GM12878 (cell line): ENCODE data around the gene FTL.

Source experiments
- ASH2L ChIP-seq: fragments of 300-600, 200-600 bp; sonication (generic); IDR thresholded peaks from 2 replicates; pipeline ENCODE4 v1.6.1; 2017; ENCODE audit warnings: low read depth, mild to moderate bottlenecking, borderline replicate concordance
- CEBPB ChIP-seq, 2 experiments: fragments of 150-350 bp in 1 of 2; IDR thresholded peaks; 2 replicates each; pipeline ENCODE4 v1.6.1; 2012 to 2014; ENCODE audit warnings: low read depth in 2 of 2, low read length in 2 of 2, borderline replicate concordance in 1 of 2, inconsistent platforms in 1 of 2
- DPF2 ChIP-seq: fragments of 450-650 bp; IDR thresholded peaks from 2 replicates; pipeline ENCODE4 v1.6.1; 2017; ENCODE audit warnings: mild to moderate bottlenecking
- EZH2 ChIP-seq: IDR thresholded peaks from 2 replicates; pipeline ENCODE4 v1.6.1; 2012; ENCODE audit warnings: low read depth, mild to moderate bottlenecking, control low read depth, inconsistent platforms, low read length, borderline replicate concordance; ENCODE audit not compliant: control insufficient read depth
- GABPA ChIP-seq: IDR thresholded peaks from 2 replicates; pipeline ENCODE4 v1.6.1; 2014; ENCODE audit warnings: antibody characterized with exemption, low read depth, mild to moderate bottlenecking, inconsistent platforms
- POLR2A ChIP-seq: IDR thresholded peaks from 2 replicates; pipeline ENCODE4 v1.6.1; 2011; ENCODE audit warnings: low read depth, mild to moderate bottlenecking, low read length
- RFX5 ChIP-seq: IDR thresholded peaks from 2 replicates; pipeline ENCODE4 v1.6.1; 2011; ENCODE audit warnings: low read depth, low read length, improper control_type of control experiment
- SPI1 ChIP-seq: IDR thresholded peaks from 2 replicates; pipeline ENCODE4 v1.6.1; 2011; ENCODE audit warnings: low read depth, mild to moderate bottlenecking, low read length, moderate library complexity, borderline replicate concordance; ENCODE audit not compliant: insufficient read depth
- SRF ChIP-seq, 2 experiments: IDR thresholded peaks; 2 replicates each; pipeline ENCODE4 v1.6.1; 2011; ENCODE audit warnings: low read depth in 2 of 2, low read length in 2 of 2, mild to moderate bottlenecking in 1 of 2, moderate library complexity in 1 of 2
- SUZ12 ChIP-seq: fragments of 200-600 bp; sonication (generic); IDR thresholded peaks from one replicate; pipeline ENCODE4 v1.6.1; 2018; ENCODE audit warnings: antibody characterized with exemption, mild to moderate bottlenecking; ENCODE audit not compliant: unreplicated experiment
- TARDBP ChIP-seq: IDR thresholded peaks from 2 replicates; pipeline ENCODE4 v1.6.1; 2016; ENCODE audit warnings: borderline replicate concordance
- TF ChIP-seq, protein P1 (sequence below), 3 experiments: IDR thresholded peaks in 2 of 3; conservative IDR thresholded peaks in 1 of 3; 2 replicates each; pipeline ENCODE4 v1.5.1; 2011; ENCODE audit warnings: low read depth in 3 of 3, low read length in 3 of 3, mild to moderate bottlenecking in 3 of 3, control low read depth in 2 of 3, moderate library complexity in 2 of 3, inconsistent platforms in 1 of 3, mixed read lengths in 1 of 3; ENCODE audit not compliant: control insufficient read depth in 2 of 3, insufficient read depth in 1 of 3; ENCODE audit errors: extremely low read depth in 1 of 3
- TF ChIP-seq, protein P2 (sequence below): fragments of 450-650 bp; IDR thresholded peaks from 2 replicates; pipeline ENCODE4 v1.6.1; 2017; ENCODE audit warnings: antibody characterized with exemption, mild to moderate bottlenecking, moderate library complexity

DNA sequence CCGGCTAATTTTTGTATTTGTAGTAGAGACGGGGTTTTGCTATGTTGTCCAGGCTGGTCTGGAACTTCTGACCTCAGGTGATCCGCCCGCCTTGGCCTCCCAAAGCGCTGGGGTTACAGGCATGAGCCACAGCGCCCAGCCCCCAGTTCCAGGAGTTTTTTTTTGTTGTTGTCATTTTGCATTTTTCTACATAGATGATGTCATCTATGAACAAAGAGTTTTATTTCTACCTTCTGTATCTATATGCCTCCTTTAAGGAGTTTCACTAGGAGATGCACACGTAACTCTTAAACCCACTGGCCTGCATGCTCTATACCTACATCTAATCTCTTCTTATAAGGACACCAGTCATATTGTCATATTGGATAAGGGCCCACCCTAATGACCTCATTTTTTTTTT, 26.9 kb upstream of the FTL start:
- TF ChIP-seq SPI1 (no peak), SUZ12 (no peak), DPF2 (no peak), GABPA (no peak), ASH2L (no peak), CEBPB (IDR thresholded peaks at IDR 0.05; ENCODE audit: borderline replicate concordance in 1 of 2, low read depth in 2 of 2, low read length in 2 of 2) (no peak), EZH2 (no peak), RFX5 (no peak), SRF (IDR thresholded peaks at IDR 0.05; ENCODE audit: low read depth in 2 of 2, low read length in 2 of 2) (no peak), POLR2A (no peak), TARDBP (no peak)
- TF ChIP-seq, protein P1, sequence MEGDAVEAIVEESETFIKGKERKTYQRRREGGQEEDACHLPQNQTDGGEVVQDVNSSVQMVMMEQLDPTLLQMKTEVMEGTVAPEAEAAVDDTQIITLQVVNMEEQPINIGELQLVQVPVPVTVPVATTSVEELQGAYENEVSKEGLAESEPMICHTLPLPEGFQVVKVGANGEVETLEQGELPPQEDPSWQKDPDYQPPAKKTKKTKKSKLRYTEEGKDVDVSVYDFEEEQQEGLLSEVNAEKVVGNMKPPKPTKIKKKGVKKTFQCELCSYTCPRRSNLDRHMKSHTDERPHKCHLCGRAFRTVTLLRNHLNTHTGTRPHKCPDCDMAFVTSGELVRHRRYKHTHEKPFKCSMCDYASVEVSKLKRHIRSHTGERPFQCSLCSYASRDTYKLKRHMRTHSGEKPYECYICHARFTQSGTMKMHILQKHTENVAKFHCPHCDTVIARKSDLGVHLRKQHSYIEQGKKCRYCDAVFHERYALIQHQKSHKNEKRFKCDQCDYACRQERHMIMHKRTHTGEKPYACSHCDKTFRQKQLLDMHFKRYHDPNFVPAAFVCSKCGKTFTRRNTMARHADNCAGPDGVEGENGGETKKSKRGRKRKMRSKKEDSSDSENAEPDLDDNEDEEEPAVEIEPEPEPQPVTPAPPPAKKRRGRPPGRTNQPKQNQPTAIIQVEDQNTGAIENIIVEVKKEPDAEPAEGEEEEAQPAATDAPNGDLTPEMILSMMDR (IDR thresholded peaks at IDR 0.05 in 2 of 3, conservative IDR thresholded peaks at IDR 0.05 in 1 of 3; ENCODE audit: control insufficient read depth in 2 of 3, extremely low read depth in 1 of 3, insufficient read depth in 1 of 3, low read depth in 3 of 3, low read length in 3 of 3), result no peak
- TF ChIP-seq, protein P2, sequence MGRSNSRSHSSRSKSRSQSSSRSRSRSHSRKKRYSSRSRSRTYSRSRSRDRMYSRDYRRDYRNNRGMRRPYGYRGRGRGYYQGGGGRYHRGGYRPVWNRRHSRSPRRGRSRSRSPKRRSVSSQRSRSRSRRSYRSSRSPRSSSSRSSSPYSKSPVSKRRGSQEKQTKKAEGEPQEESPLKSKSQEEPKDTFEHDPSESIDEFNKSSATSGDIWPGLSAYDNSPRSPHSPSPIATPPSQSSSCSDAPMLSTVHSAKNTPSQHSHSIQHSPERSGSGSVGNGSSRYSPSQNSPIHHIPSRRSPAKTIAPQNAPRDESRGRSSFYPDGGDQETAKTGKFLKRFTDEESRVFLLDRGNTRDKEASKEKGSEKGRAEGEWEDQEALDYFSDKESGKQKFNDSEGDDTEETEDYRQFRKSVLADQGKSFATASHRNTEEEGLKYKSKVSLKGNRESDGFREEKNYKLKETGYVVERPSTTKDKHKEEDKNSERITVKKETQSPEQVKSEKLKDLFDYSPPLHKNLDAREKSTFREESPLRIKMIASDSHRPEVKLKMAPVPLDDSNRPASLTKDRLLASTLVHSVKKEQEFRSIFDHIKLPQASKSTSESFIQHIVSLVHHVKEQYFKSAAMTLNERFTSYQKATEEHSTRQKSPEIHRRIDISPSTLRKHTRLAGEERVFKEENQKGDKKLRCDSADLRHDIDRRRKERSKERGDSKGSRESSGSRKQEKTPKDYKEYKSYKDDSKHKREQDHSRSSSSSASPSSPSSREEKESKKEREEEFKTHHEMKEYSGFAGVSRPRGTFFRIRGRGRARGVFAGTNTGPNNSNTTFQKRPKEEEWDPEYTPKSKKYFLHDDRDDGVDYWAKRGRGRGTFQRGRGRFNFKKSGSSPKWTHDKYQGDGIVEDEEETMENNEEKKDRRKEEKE, result no peak
